HG03280 (cell line): ENCODE results near the gene VPS18.

Experiments used
- ATAC-seq: cut with Tn5 transposase; IDR thresholded peaks from one replicate; pipeline ENCODE4 v1.9.1; 2021; ENCODE audit warnings: mild to moderate bottlenecking, moderate library complexity; ENCODE audit not compliant: unreplicated experiment

The VPS18 gene

GRCh38 chr15:40918146-40918798 is 24.0 kb downstream of the VPS18 start:
- ATAC-seq = no peak

DNA sequence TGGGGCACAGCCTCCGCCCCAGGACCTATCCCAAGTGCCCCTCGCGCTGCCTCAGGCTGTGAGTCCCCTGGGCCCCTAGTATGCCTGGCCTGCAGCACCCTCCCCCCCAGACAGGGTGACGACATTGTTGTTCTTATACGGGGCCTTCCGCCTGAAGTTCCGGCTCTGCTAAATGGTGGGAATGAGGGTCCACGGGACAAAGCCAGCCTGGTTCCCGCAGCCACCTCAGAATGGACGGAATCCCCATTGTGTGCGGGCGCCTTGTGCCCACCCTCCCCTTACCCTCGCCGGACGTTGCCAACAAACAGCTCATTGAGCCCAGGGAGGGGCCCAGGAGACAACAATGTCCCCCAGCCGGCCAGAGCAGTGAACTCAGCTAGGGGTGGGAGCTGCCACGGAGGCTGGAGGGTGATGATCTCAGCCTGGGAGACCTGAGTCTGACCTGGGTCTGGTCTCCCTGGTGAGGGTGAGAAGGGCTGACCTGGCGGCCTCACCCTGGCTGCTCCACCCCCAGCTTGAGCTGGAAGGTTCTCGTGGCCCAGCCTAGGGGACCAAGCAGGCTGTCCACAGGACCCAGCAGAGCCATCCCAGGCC is 24.6 kb downstream of the VPS18 start:
- no peak for ATAC-seq

GRCh38 chr15:40921949-40922607 is 27.8 kb downstream of the VPS18 start:
- ATAC-seq = no peak

GRCh38 chr15:40922608-40923005 is 28.4 kb downstream of the VPS18 start:
- ATAC-seq = no peak

- no peak for ATAC-seq
Observed at GRCh38 chr15:40923551-40923950, 29.3 kb downstream of the VPS18 start.

- ATAC-seq = no peak
Observed at GRCh38 chr15:40925495-40925862, 31.2 kb downstream of the VPS18 start.

- ATAC-seq = no peak
Observed at GRCh38 chr15:40925863-40926658, 31.8 kb downstream of the VPS18 start.

GRCh38 chr15:40926659-40927494 is 32.6 kb downstream of the VPS18 start:
- ATAC-seq = no peak

DNA sequence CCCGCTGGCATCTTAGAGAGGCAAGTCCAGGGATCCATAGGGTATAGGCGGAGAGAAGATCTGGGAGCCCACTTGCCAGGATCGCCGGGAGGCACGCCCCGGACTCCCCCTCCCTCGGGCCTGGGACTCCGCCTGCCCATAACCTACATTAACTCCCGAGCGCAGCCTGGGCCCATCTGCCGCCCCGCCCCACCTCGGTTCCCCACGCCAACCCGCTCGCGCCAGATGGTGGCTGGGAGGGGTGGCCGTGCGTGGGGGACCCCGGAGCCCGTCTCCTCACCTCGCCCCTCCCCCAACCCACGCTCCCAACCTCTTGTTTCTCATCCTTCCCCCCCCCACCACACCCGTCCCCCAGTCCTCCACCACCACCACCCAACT is 33.2 kb downstream of the VPS18 start:
- no peak for ATAC-seq

- no peak for ATAC-seq
Observed at GRCh38 chr15:40927873-40928806, 33.9 kb downstream of the VPS18 start.

- no peak for ATAC-seq
Observed at GRCh38 chr15:40928821-40929659, 34.8 kb downstream of the VPS18 start, which contains the start of gene DLL4. Gene DLL4 (plus strand): TSS chr15:40929340. CDS start chr15:40929669, 329 bp downstream.

DNA sequence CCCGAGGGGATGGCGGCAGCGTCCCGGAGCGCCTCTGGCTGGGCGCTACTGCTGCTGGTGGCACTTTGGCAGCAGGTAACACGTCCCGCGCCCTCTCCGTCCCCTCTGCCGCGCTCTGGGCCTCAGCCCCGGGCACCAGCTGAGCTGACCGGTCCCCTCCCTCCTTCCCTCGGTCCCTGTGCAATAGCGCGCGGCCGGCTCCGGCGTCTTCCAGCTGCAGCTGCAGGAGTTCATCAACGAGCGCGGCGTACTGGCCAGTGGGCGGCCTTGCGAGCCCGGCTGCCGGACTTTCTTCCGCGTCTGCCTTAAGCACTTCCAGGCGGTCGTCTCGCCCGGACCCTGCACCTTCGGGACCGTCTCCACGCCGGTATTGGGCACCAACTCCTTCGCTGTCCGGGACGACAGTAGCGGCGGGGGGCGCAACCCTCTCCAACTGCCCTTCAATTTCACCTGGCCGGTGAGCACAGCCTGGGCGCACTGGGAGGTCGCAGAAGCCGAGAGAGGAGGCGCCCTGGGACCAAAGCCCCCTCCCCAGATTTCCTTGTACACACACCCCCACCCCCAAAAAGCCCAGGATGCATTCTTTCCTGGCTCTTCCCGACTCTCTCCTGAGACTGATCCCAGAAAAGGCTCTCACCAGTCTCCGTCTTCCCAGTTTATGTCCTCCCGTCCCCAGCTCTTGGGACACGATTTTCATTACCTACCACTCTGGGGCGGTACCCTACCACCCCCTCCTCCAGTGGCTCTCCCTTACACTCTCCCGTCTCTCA is 35.6 kb downstream of the VPS18 start:
- ATAC-seq = no peak

- ATAC-seq = no peak
Observed at GRCh38 chr15:40930430-40931299, 36.4 kb downstream of the VPS18 start.

DNA sequence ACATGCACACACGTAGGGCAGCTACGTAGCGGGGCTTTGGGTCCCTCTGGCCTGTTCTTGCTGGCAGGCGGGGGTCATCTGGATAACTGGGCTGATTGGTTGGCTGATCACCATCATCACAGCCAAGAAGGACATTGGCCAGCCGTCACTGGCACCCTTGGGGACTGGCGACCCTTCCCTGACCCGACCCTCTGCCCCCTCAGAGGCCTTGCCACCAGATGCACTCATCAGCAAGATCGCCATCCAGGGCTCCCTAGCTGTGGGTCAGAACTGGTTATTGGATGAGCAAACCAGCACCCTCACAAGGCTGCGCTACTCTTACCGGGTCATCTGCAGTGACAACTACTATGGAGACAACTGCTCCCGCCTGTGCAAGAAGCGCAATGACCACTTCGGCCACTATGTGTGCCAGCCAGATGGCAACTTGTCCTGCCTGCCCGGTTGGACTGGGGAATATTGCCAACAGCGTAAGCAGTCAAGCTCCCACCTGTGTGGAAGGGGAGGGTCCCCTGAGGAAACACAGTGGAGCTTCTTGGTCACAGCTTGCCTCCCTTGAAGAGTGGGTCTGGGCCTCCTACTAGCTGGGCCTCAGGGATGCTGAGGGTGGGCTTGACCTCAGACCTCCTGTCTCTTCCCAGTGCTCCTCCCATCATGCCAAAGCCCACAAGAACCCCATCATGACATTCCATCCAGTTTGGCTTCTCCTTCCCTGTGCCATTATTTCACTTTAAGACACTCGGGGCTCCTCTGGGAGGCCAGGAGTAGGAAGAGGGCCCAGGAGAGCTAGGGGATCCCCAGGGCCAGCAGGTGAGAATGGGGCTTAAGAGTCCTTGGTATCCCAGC is 37.3 kb downstream of the VPS18 start:
- ATAC-seq = no peak

DNA sequence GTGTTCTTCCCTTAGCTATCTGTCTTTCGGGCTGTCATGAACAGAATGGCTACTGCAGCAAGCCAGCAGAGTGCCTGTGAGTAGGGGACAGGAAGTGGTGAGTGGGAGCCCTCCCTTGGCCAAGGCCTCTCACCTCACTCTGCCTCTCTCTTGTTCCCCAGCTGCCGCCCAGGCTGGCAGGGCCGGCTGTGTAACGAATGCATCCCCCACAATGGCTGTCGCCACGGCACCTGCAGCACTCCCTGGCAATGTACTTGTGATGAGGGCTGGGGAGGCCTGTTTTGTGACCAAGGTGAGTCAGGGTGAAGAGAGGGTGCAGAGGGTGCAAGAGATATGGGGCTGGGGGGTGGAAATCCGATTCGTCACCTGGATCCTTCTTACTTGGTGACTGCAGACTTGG is 37.9 kb downstream of the VPS18 start:
- no peak for ATAC-seq
